HepG2 (cell line): Measurements from ENCODE around the gene FCRL5. TPM values are rescaled to one million over a fixed set of nuclear protein-coding genes. Genes with fewer than 3 reads are reported as not detected.

Source experiments
- ATAC-seq: fragments of 200-7000 bp; cut with Tn5 transposase; 3 replicates; pipeline ENCODE4 v1.9.1; 2020; ENCODE audit warnings: mild to moderate bottlenecking, moderate library complexity
- BruUV-seq: library from RNA; stranded (reverse); fragments of 400-500 nt; replicated peaks from 2 replicates; lab custom pipeline; 2021; lab: Mats Ljungman, UMichigan
- CTCF ChIA-PET: fragments of 300-600 bp; formaldehyde crosslinking; extraction: SDS; loops from one replicate; lab custom pipeline; 2021; ENCODE audit warnings: low total read pairs, inconsistent platforms, low intra/inter-chr PET ratio; lab: Yijun Ruan, JAX
- POLR2A ChIA-PET: fragments of 350-600 bp; sonication (Branson Sonifier 250); formaldehyde crosslinking; loops from one replicate; lab custom pipeline; 2020; ENCODE audit warnings: antibody characterized with exemption, inconsistent platforms; lab: Yijun Ruan, JAX
- DNase-seq: peaks from one replicate; pipeline ENCODE4 v3.0.0-alpha.2; 2015; ENCODE audit warnings: low spot score
- FAIRE-seq: peaks from 3 replicates; lab custom pipeline; 2011; peaks lifted over from hg19 to GRCh38; lab: Jason Lieb, UNC
- H2AFZ ChIP-seq: one replicate; pipeline ENCODE4 v1.6.1; 2011; ENCODE audit warnings: low read length, inconsistent platforms
- H3K27ac ChIP-seq: fragments of 300-600 bp; 3 replicates; pipeline ENCODE4 v1.8.0; 2011; ENCODE audit warnings: mixed run types, mild to moderate bottlenecking, mixed read lengths, low read length, inconsistent platforms; ENCODE audit not compliant: insufficient read depth; ENCODE audit errors: extremely low read length
- H3K27me3 ChIP-seq, 2 experiments: fragments of 200-600 bp in 1 of 2; 2 replicates in 1 of 2; 3 replicates in 1 of 2; pipeline versions ENCODE4 v1.6.0 to v1.8.0; 2011; ENCODE audit warnings: low read length in 2 of 2, mild to moderate bottlenecking in 2 of 2, moderate library complexity in 2 of 2, inconsistent platforms in 1 of 2; ENCODE audit not compliant: insufficient read depth in 2 of 2, control insufficient read depth in 1 of 2
- H3K36me3 ChIP-seq, 2 experiments: fragments of 200-600 bp in 1 of 2; replicated peaks in 1 of 2; 2 replicates in 1 of 2; 3 replicates in 1 of 2; pipeline versions ENCODE4 v1.5.1 to v1.8.0; 2011; ENCODE audit warnings: low read length in 2 of 2, inconsistent platforms in 1 of 2; ENCODE audit not compliant: insufficient read depth in 2 of 2, control insufficient read depth in 1 of 2
- H3K4me1 ChIP-seq: 2 replicates; pipeline ENCODE4 v1.5.1; 2012; ENCODE audit warnings: low read length, inconsistent platforms; ENCODE audit not compliant: insufficient read depth
- H3K4me2 ChIP-seq: 2 replicates; pipeline ENCODE4 v1.6.0; 2011; ENCODE audit warnings: low read depth, low read length, inconsistent platforms
- H3K4me3 ChIP-seq, 3 experiments: fragments of 200-600 bp in 1 of 3; sonication (generic), shearing (Covaris generic) in 1 of 3; replicated peaks in 1 of 3; 2 replicates each; pipeline ENCODE4 v1.5.1; 2011 to 2016; ENCODE audit warnings: low read length in 3 of 3, inconsistent platforms in 2 of 3, low read depth in 2 of 3, mild to moderate bottlenecking in 2 of 3, control low read depth in 1 of 3, mixed read lengths in 1 of 3; ENCODE audit not compliant: insufficient read depth in 1 of 3
- H3K79me2 ChIP-seq: one replicate; pipeline ENCODE4 v1.6.1; 2011; ENCODE audit warnings: low read length, inconsistent platforms; ENCODE audit not compliant: insufficient read depth
- H3K9ac ChIP-seq: 2 replicates; pipeline ENCODE4 v1.6.0; 2011; ENCODE audit warnings: mild to moderate bottlenecking, low read depth, low read length, inconsistent platforms; ENCODE audit not compliant: insufficient read depth
- H3K9me3 ChIP-seq: 2 replicates; pipeline ENCODE4 v1.5.1; 2012; ENCODE audit warnings: mild to moderate bottlenecking, low read length
- H4K20me1 ChIP-seq: 2 replicates; pipeline ENCODE4 v1.6.0; 2011; ENCODE audit warnings: inconsistent platforms, mild to moderate bottlenecking, low read length, moderate library complexity; ENCODE audit not compliant: insufficient read depth
- ETV6 ChIP-seq: sonication (generic); formaldehyde crosslinking; conservative IDR thresholded peaks from 2 replicates; pipeline ENCODE4 v1.4.0; 2020; ENCODE audit warnings: missing genetic modification reagents
- GATA4 ChIP-seq: sonication (generic); IDR thresholded peaks from 2 replicates; pipeline ENCODE4 v1.6.1; 2016; ENCODE audit warnings: antibody characterized with exemption, low read depth, borderline replicate concordance
- GFI1 ChIP-seq: sonication (generic); formaldehyde crosslinking; IDR thresholded peaks from 2 replicates; pipeline ENCODE4 v1.5.0; 2020; ENCODE audit warnings: missing genetic modification reagents, mild to moderate bottlenecking, borderline replicate concordance
- HMG20A ChIP-seq: IDR thresholded peaks from 2 replicates; pipeline ENCODE4 v1.6.1; 2016; ENCODE audit warnings: borderline replicate concordance
- MEF2D ChIP-seq: sonication (generic); formaldehyde crosslinking; IDR thresholded peaks from 2 replicates; pipeline ENCODE4 v1.5.1; 2020; ENCODE audit warnings: mild to moderate bottlenecking, missing genetic modification reagents
- MYNN ChIP-seq: sonication (generic); formaldehyde crosslinking; IDR thresholded peaks from 2 replicates; pipeline ENCODE4 v1.4.0; 2020; ENCODE audit warnings: mild to moderate bottlenecking, low read depth, missing genetic modification reagents
- MZF1 ChIP-seq: sonication (generic); formaldehyde crosslinking; IDR thresholded peaks from 2 replicates; pipeline ENCODE4 v1.8.1; 2023; ENCODE audit warnings: mild to moderate bottlenecking, missing genetic modification reagents, borderline replicate concordance
- NCOA1 ChIP-seq: sonication (generic); formaldehyde crosslinking; IDR thresholded peaks from 2 replicates; pipeline ENCODE4 v1.9.0; 2021; ENCODE audit warnings: missing genetic modification reagents
- REXO4 ChIP-seq: sonication (generic); formaldehyde crosslinking; IDR thresholded peaks from 2 replicates; pipeline ENCODE4 v1.8.0; 2022; ENCODE audit warnings: missing genetic modification reagents, mild to moderate bottlenecking, borderline replicate concordance
- STAT5B ChIP-seq: sonication (generic); formaldehyde crosslinking; IDR thresholded peaks from 2 replicates; pipeline ENCODE4 v1.4.0; 2020; ENCODE audit warnings: missing genetic modification reagents
- ZNF256 ChIP-seq: sonication (generic); formaldehyde crosslinking; conservative IDR thresholded peaks from 2 replicates; pipeline ENCODE4 v1.4.0; 2020; ENCODE audit warnings: missing genetic modification reagents
- ZNF800 ChIP-seq: sonication (generic); formaldehyde crosslinking; IDR thresholded peaks from 2 replicates; pipeline ENCODE4 v1.4.0; 2020; ENCODE audit warnings: missing genetic modification reagents
- WGBS: methylation state at CpG from one replicate; pipeline ENCODE4 v1.1.6; 2017; ENCODE audit warnings: low lambda C conversion rate; 5-methylcytosine and 5-hydroxymethylcytosine counted together
- in situ Hi-C: cut with HindIII; loops from 2 replicates; pipeline ENCODE4 v1.10.0; 2017; ENCODE audit warnings: low pct_unique_long_range_greater_than_20kb; ENCODE audit not compliant: extremely low pct_ligation_motif_present
- intact Hi-C: fragments of 100-400 bp; cut with micrococcal nuclease; formaldehyde crosslinking; loops from one replicate; pipeline ENCODE4 v1.10.0; 2022; ENCODE audit not compliant: unreplicated experiment
- polyA plus RNA-seq, 8 experiments: library from polyadenylated mRNA; depleted of rRNA in 3 of 8; stranded (reverse) in 7 of 8; unstranded in 1 of 8; fragments of >200 nt; fragmentation: Illumina TruSeq in 4 of 8; extraction: Trizol in 4 of 8; gene quantifications; 2 replicates each; pipeline versions ENCODE4 v1.2.1 to v1.2.3, GENCODE V29; 2011 to 2016; ENCODE audit warnings: low read depth in 4 of 8, missing spikeins in 1 of 8, mixed read lengths in 1 of 8; ENCODE audit not compliant: insufficient read depth in 1 of 8
- total RNA-seq, 5 experiments: library from RNA; depleted of rRNA; stranded (reverse); fragments of >200 nt; fragmentation: Illumina TruSeq; extraction: Trizol; gene quantifications; 2 replicates each; pipeline ENCODE4 v1.2.3, GENCODE V29; 2016; ENCODE audit warnings: low read depth in 1 of 5

The FCRL5 gene
- total and polyA plus RNA-seq, 2 of the 13 experiments (the other 11 are each of a cell fraction or from before 2014, with no cell fraction given), result not detected

GRCh38 chr1:157487504-157487903, 64.8 kb downstream of the FCRL5 start:
- intact Hi-C loops (no loop called here), in situ Hi-C loops (no loop called here)
- no peaks in the 10 kb centered on the region for H3K9me3 ChIP-seq
- no peak for ATAC-seq
- no peaks in the 10 kb centered on the region for H3K4me1 ChIP-seq
- WGBS, result 14% methylated on average over 1 of the region's 1 CpG
- H3K27me3 ChIP-seq, result no peaks in the 10 kb centered on the region
- TF ChIP-seq GATA4, result no peak
- no peak for TF ChIP-seq GFI1
- TF ChIP-seq ETV6 (CRISPR knock-in tag), result no peak
- no peak for TF ChIP-seq ZNF800 (CRISPR knock-in tag)
- TF ChIP-seq HMG20A (CRISPR knock-in tag), result no peak
- TF ChIP-seq ZNF256 (CRISPR knock-in tag), result no peak
- no peak for TF ChIP-seq MZF1 (CRISPR knock-in tag)
- TF ChIP-seq NCOA1, result no peak
- no peak for TF ChIP-seq MYNN (CRISPR knock-in tag)
- TF ChIP-seq REXO4 (CRISPR knock-in tag), result no peak
- no peak for TF ChIP-seq STAT5B (CRISPR knock-in tag)
- no peak for TF ChIP-seq MEF2D (CRISPR knock-in tag)
- H3K4me2 ChIP-seq, result no peak overlapping the region
- ChIA-PET POLR2A (no interaction called here), CTCF (no interaction called here)
- H3K4me3 ChIP-seq, result no peak overlapping the region
- H4K20me1 ChIP-seq, result no peaks in the 10 kb centered on the region
- no peak for DNase-seq
- no peaks in the 10 kb centered on the region for H3K36me3 ChIP-seq
- H3K79me2 ChIP-seq, result no peaks in the 10 kb centered on the region
- BruUV-seq, result no TSS peak
- H3K9ac ChIP-seq, result no peak overlapping the region
- FAIRE-seq, result no peak
- no peak overlapping the region for H2AFZ ChIP-seq
- H3K27ac ChIP-seq, result no peak overlapping the region
